Measurements from ENCODE around the gene NHSL2.

Gene NHSL2

GRCh38 chrX:71928856-71929255 is 18.2 kb downstream of the NHSL2 start:
- Histone ChIP-seq H3K4me3 (ENCODE audit: low read depth, low read length) (no peak overlapping the region), H3K36me3 (no peaks in the 10 kb centered on the region; the same call in 1 of the 2 replicates), H3K9me3 (ENCODE audit: severe bottlenecking) (no peaks in the 10 kb centered on the region), H3K27ac (no peak overlapping the region), H3K27me3 (ENCODE audit: insufficient read depth, low read depth, severe bottlenecking) (peaks cover 7% of the 10 kb centered on the region)
- no peak for DNase-seq
- TF ChIP-seq CTCF (IDR thresholded peaks at IDR 0.05; ENCODE audit: low read depth, low read length): no peak

DNA sequence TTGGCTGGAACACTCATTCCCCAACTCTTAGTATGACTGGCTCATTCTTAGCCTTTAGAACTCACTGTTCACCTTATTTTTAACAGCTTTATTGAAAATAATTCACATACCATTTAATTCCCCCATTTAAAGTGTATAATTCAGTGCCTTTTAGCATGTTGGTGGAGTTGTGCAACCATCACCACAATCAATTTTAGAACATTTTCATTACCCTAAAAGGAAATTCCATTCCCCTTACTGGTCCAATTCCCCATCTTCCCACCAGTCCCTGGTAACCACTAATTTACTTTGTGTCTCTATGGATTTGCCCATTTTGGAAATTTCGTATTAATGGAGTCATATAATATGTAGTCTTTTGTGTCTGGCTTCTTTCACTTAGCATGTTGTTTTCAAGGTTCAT is 19.7 kb downstream of the NHSL2 start:
- no peaks in the 10 kb centered on the region for H3K9me3 ChIP-seq (ENCODE audit: severe bottlenecking)
- peaks cover 7% of the 10 kb centered on the region for H3K27me3 ChIP-seq (ENCODE audit: insufficient read depth, low read depth, severe bottlenecking)
- no peak for TF ChIP-seq CTCF (IDR thresholded peaks at IDR 0.05; ENCODE audit: low read depth, low read length)
- no peak for DNase-seq
- no peak overlapping the region for H3K27ac ChIP-seq
- no peaks in the 10 kb centered on the region; the same call in 1 of the 2 replicates for H3K36me3 ChIP-seq
- no peak overlapping the region for H3K4me3 ChIP-seq (ENCODE audit: low read depth, low read length)

DNA sequence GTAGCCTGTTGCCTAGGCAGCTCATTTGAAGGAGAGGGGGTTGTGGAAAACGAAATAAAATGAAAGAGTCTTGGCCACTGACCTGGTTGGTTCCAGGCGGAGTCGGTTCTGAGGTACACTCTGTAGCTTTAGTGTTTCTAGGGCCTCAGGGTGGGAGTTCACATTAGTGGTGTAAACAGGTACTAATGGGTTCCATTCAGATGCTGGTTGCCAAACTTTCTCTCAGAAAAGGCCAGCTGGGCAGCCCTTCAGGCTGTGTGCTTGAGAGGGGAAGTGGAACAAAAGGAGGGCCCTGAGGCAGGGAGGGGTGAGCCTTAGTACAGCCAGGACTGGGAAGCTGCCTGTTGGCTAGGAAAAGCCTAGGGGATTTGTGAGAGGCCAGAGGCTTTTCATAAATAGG is 24.8 kb downstream of the NHSL2 start:
- Histone ChIP-seq H3K4me3 (ENCODE audit: low read depth, low read length) (no peak overlapping the region), H3K27me3 (ENCODE audit: insufficient read depth, low read depth, severe bottlenecking) (peaks cover 6% of the 10 kb centered on the region), H3K36me3 (no peaks in the 10 kb centered on the region; the same call in 1 of the 2 replicates), H3K27ac (peak overlapping the region; percentile 51), H3K9me3 (ENCODE audit: severe bottlenecking) (no peaks in the 10 kb centered on the region)
- peak; percentile 57 for DNase-seq
- no peak for TF ChIP-seq CTCF (IDR thresholded peaks at IDR 0.05; ENCODE audit: low read depth, low read length)

- Histone ChIP-seq H3K27me3 (ENCODE audit: insufficient read depth, low read depth, severe bottlenecking) (peaks cover 5% of the 10 kb centered on the region), H3K9me3 (ENCODE audit: severe bottlenecking) (no peaks in the 10 kb centered on the region), H3K4me3 (ENCODE audit: low read depth, low read length) (no peak overlapping the region), H3K27ac (no peak overlapping the region), H3K36me3 (no peaks in the 10 kb centered on the region)
- no peak for TF ChIP-seq CTCF (IDR thresholded peaks at IDR 0.05; ENCODE audit: low read depth, low read length)
- DNase-seq: no peak
These were observed 26.0 kb downstream of the NHSL2 start for GRCh38 chrX:71936632-71937031.

DNA sequence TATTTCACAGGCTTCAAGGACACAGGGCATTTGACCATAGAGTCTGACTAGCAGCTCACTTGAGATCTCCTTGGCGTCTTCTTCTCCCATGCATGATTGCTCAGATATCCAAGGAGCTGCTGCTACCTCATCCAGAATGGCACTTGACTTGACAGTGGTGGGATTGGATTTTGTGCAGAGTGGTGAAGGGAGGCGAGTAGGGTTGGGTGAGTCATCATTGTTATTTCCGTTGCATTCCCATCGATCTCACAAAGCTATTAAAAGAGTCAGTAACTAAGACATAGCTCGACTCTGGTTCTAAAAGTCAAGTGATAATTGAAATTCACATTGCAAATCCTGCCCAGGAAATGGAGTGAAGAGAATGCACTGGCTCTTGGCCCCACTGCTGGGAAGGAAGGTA is 27.7 kb downstream of the NHSL2 start:
- TF ChIP-seq CTCF (IDR thresholded peaks at IDR 0.05; ENCODE audit: low read depth, low read length): no peak
- no peak overlapping the region for H3K4me3 ChIP-seq (ENCODE audit: low read depth, low read length)
- H3K9me3 ChIP-seq (ENCODE audit: severe bottlenecking): no peaks in the 10 kb centered on the region
- H3K36me3 ChIP-seq: no peaks in the 10 kb centered on the region
- H3K27me3 ChIP-seq (ENCODE audit: insufficient read depth, low read depth, severe bottlenecking): peaks cover 9% of the 10 kb centered on the region
- no peak overlapping the region for H3K27ac ChIP-seq
- no peak for DNase-seq

DNA sequence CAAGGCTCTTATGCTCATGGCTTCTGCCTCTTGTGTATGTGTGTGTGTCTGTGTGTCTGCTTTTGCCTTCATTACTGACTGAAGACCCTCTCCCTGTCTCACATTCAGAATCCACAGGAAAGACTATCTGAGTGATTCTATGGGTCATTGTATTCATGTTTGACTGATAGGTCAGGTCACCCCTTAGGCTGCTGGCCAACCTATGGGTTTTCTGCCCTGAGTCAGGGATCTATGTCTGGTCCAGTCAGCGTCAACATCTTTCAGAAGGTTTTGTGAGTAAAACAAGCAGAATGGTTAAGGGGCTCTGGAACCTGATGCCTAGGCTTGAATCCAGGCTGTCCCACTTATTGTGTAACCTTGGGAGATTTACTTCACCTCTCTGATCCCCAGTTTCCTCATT is 30.5 kb downstream of the NHSL2 start:
- Histone ChIP-seq H3K9me3 (ENCODE audit: severe bottlenecking) (no peaks in the 10 kb centered on the region), H3K27me3 (ENCODE audit: insufficient read depth, low read depth, severe bottlenecking) (peaks cover 10% of the 10 kb centered on the region), H3K4me3 (ENCODE audit: low read depth, low read length) (no peak overlapping the region), H3K36me3 (no peaks in the 10 kb centered on the region), H3K27ac (no peak overlapping the region)
- DNase-seq: no peak
- TF ChIP-seq CTCF (IDR thresholded peaks at IDR 0.05; ENCODE audit: low read depth, low read length): no peak

Data from WERI-Rb-1 (cell line).